Liver (tissue), 9 donors: ENCODE results near the gene RMI1. TPM values are rescaled to one million over a fixed set of nuclear protein-coding genes. Genes with fewer than 3 reads are reported as not detected.

Experiments used
- DNase-seq: peaks from one replicate; pipeline ENCODE4 v3.0.0-alpha.2; 2017; ENCODE audit warnings: low spot score
- H3K27ac ChIP-seq, 2 donors: one replicate each; pipeline ENCODE4 v1.7.0; 2013; ENCODE audit warnings: inconsistent platforms in 2 of 2, low read length in 2 of 2, control low read depth in 1 of 2, low read depth in 1 of 2, mild to moderate bottlenecking in 1 of 2
- H3K27me3 ChIP-seq, 4 donors: one replicate each; pipeline versions ENCODE4 v1.6.1 to v1.7.0; 2013; ENCODE audit warnings: low read length in 3 of 4, inconsistent platforms in 1 of 4, mild to moderate bottlenecking in 1 of 4, moderate library complexity in 1 of 4; ENCODE audit not compliant: control insufficient read depth in 4 of 4, insufficient read depth in 4 of 4
- H3K36me3 ChIP-seq, 4 donors: one replicate each; pipeline versions ENCODE4 v1.6.1 to v1.7.0; 2013; ENCODE audit warnings: low read length in 3 of 4, mild to moderate bottlenecking in 3 of 4, low read depth in 1 of 4, moderate library complexity in 1 of 4; ENCODE audit not compliant: control insufficient read depth in 4 of 4, insufficient read depth in 3 of 4
- H3K4me1 ChIP-seq, 4 donors: one replicate each; pipeline versions ENCODE4 v1.6.1 to v1.7.0; 2013; ENCODE audit warnings: low read length in 3 of 4, mild to moderate bottlenecking in 3 of 4, moderate library complexity in 1 of 4; ENCODE audit not compliant: control insufficient read depth in 4 of 4, insufficient read depth in 4 of 4
- H3K4me3 ChIP-seq, 3 donors: one replicate each; pipeline versions ENCODE4 v1.6.1 to v1.7.0; 2013; ENCODE audit warnings: low read length in 3 of 3, control low read depth in 1 of 3, low read depth in 1 of 3, mild to moderate bottlenecking in 1 of 3
- H3K9ac ChIP-seq, 2 donors: one replicate each; pipeline ENCODE4 v1.7.0; 2013; ENCODE audit warnings: low read length in 2 of 2, mild to moderate bottlenecking in 2 of 2, moderate library complexity in 2 of 2, control low read depth in 1 of 2, low read depth in 1 of 2
- H3K9me3 ChIP-seq, 4 donors: one replicate each; pipeline versions ENCODE4 v1.6.1 to v1.7.0; 2013; ENCODE audit warnings: low read length in 3 of 4; ENCODE audit not compliant: control insufficient read depth in 4 of 4
- ATF3 ChIP-seq: IDR thresholded peaks from 2 replicates; pipeline ENCODE4 v1.6.1; 2016; ENCODE audit warnings: antibody characterized with exemption
- CTCF ChIP-seq: fragments of 150-350 bp; IDR thresholded peaks from 2 replicates; pipeline ENCODE4 v1.5.1; 2017; ENCODE audit warnings: improper control_type of control experiment, low read depth, low read length; ENCODE audit not compliant: missing input control
- EGR1 ChIP-seq, 2 donors: IDR thresholded peaks; 2 replicates each; pipeline ENCODE4 v1.6.1; 2016 to 2018; ENCODE audit warnings: antibody characterized with exemption in 2 of 2, low read depth in 2 of 2
- FOXA2 ChIP-seq: IDR thresholded peaks from 2 replicates; pipeline ENCODE4 v1.6.1; 2016; ENCODE audit warnings: antibody characterized with exemption
- GABPA ChIP-seq, 2 donors: IDR thresholded peaks in 1 of 2; conservative IDR thresholded peaks in 1 of 2; 2 replicates each; pipeline ENCODE4 v1.6.1; 2016; ENCODE audit warnings: antibody characterized with exemption in 2 of 2, mild to moderate bottlenecking in 1 of 2, moderate library complexity in 1 of 2
- HNF4A ChIP-seq, 2 donors: conservative IDR thresholded peaks; 2 replicates each; pipeline ENCODE4 v1.6.1; 2016; ENCODE audit warnings: antibody characterized with exemption in 2 of 2, mild to moderate bottlenecking in 2 of 2
- HNF4G ChIP-seq: IDR thresholded peaks from 2 replicates; pipeline ENCODE4 v1.6.1; 2016; ENCODE audit warnings: antibody characterized with exemption
- MAX ChIP-seq: IDR thresholded peaks from 2 replicates; pipeline ENCODE4 v1.6.1; 2016; ENCODE audit warnings: antibody characterized with exemption
- NR2F2 ChIP-seq: IDR thresholded peaks from 2 replicates; pipeline ENCODE4 v1.6.1; 2016; ENCODE audit warnings: antibody characterized with exemption
- RAD21 ChIP-seq, 2 donors: IDR thresholded peaks; 2 replicates each; pipeline ENCODE4 v1.6.1; 2016; ENCODE audit warnings: antibody characterized with exemption in 2 of 2, mild to moderate bottlenecking in 2 of 2
- REST ChIP-seq: IDR thresholded peaks from 2 replicates; pipeline ENCODE4 v1.6.1; 2016; ENCODE audit warnings: antibody characterized with exemption, mild to moderate bottlenecking
- SP1 ChIP-seq: IDR thresholded peaks from 2 replicates; pipeline ENCODE4 v1.6.1; 2018; ENCODE audit warnings: antibody characterized with exemption, mild to moderate bottlenecking
- TAF1 ChIP-seq: conservative IDR thresholded peaks from 2 replicates; pipeline ENCODE4 v1.6.1; 2016; ENCODE audit warnings: antibody characterized with exemption, mild to moderate bottlenecking
- YY1 ChIP-seq: IDR thresholded peaks from 2 replicates; pipeline ENCODE4 v1.6.1; 2016; ENCODE audit warnings: antibody characterized with exemption, mild to moderate bottlenecking
- ZBTB33 ChIP-seq: IDR thresholded peaks from 2 replicates; pipeline ENCODE4 v1.6.1; 2016; ENCODE audit warnings: antibody characterized with exemption
- WGBS: extraction: QIAGEN DNeasy Blood & Tissue Kit; methylation state at CpG from one replicate; pipeline ENCODE4 v1.1.7; 2013; 5-methylcytosine and 5-hydroxymethylcytosine counted together
- polyA plus RNA-seq, 2 donors: library from polyadenylated mRNA; stranded (reverse) in 1 of 2; unstranded in 1 of 2; fragments of 200-250 nt in 1 of 2; fragments of >200 nt in 1 of 2; fragmentation: Nextera tagmentation in 1 of 2; extraction: Ambion mirVana in 1 of 2; gene quantifications; one replicate each; pipeline versions ENCODE4 v1.2.1 to v1.2.3, GENCODE V29; 2013 to 2015
- total RNA-seq, 2 donors: library from RNA; depleted of rRNA; stranded (reverse); fragments of >200 nt; gene quantifications; one replicate each; pipeline ENCODE4 v1.2.3, GENCODE V29; 2014
- donor health status: healthy.
- donor health status: healthy.
- donor health status: healthy.
- donor health status: healthy.
- donor health status: healthy.

Gene RMI1
- total and polyA plus RNA-seq, 4 donors, result 2.0 to 10.4 (median 4.0) TPM

- DNase-seq, result no peak
- Histone ChIP-seq H3K27me3 (no peaks in the 10 kb centered on the region), H3K9me3 (no peaks in the 10 kb centered on the region), H3K4me1 (peaks cover 4 to 10% (median 8%) of the 10 kb centered on the region in 4 donors), H3K4me3 (no peak overlapping the region), H3K27ac (no peak overlapping the region), H3K9ac (no peak overlapping the region), H3K36me3 (peaks cover 3 to 35% (median 29%) of the 10 kb centered on the region in 4 donors)
- 75% methylated on average over 11 of the region's 11 CpGs for WGBS
- no peak for TF ChIP-seq CTCF
- TF ChIP-seq EGR1 (IDR thresholded peaks at IDR 0.05; ENCODE audit: low read depth in 2 of 2), result no peak
- TF ChIP-seq HNF4G, result no peak
Observed at GRCh38 chr9:83965350-83966208, 15.0 kb upstream of the RMI1 start.

- Histone ChIP-seq H3K4me1 (peaks cover 4 to 10% (median 8%) of the 10 kb centered on the region in 4 donors), H3K36me3 (peaks cover 8 to 41% (median 35%) of the 10 kb centered on the region in 4 donors), H3K9ac (no peak overlapping the region), H3K27ac (no peak overlapping the region), H3K27me3 (no peaks in the 10 kb centered on the region), H3K4me3 (no peak overlapping the region), H3K9me3 (no peaks in the 10 kb centered on the region)
- DNase-seq, result no peak
- 94% methylated on average over 8 of the region's 8 CpGs for WGBS
- TF ChIP-seq YY1, result no peak
- TF ChIP-seq SP1, result no peak
- TF ChIP-seq MAX, result no peak
- no peak for TF ChIP-seq EGR1 (IDR thresholded peaks at IDR 0.05; ENCODE audit: low read depth in 2 of 2)
- no peak for TF ChIP-seq HNF4A (conservative IDR thresholded peaks at IDR 0.05)
- no peak for TF ChIP-seq CTCF
- no peak for TF ChIP-seq ZBTB33
- TF ChIP-seq ATF3, result no peak
- TF ChIP-seq NR2F2, result no peak
- no peak for TF ChIP-seq GABPA (IDR thresholded peaks at IDR 0.05 in 1 of 2, conservative IDR thresholded peaks at IDR 0.05 in 1 of 2)
- TF ChIP-seq FOXA2, result no peak
- no peak for TF ChIP-seq TAF1
- no peak for TF ChIP-seq HNF4G
- TF ChIP-seq RAD21 (IDR thresholded peaks at IDR 0.05), result no peak
- TF ChIP-seq REST, result no peak
Observed at GRCh38 chr9:83966209-83966582, 14.4 kb upstream of the RMI1 start.
